Aorta (tissue), 5 donors: ENCODE measurements around the gene PTGDS. TPM values are rescaled to one million over a fixed set of nuclear protein-coding genes. Genes with fewer than 3 reads are reported as not detected.
A peak's percentile ranks its signal among the peaks of the same experiment; 100 is the strongest.

Source experiments
- ATAC-seq: fragments of 200-7000 bp; cut with Tn5 transposase; one replicate; pipeline ENCODE4 v1.9.1; 2022; ENCODE audit warnings: moderate library complexity; ENCODE audit not compliant: low FRiP score
- DNase-seq, 2 donors: peaks; one replicate each; pipeline ENCODE4 v3.0.0-alpha.2; 2020
- H3K27ac ChIP-seq, 2 donors: one replicate each; pipeline ENCODE4 v1.5.1; 2013; ENCODE audit warnings: low read length in 2 of 2, mild to moderate bottlenecking in 2 of 2, moderate library complexity in 2 of 2, control low read depth in 1 of 2, inconsistent platforms in 1 of 2, low read depth in 1 of 2
- H3K27me3 ChIP-seq, 2 donors: one replicate each; pipeline ENCODE4 v1.6.1; 2013; ENCODE audit warnings: control low read depth in 1 of 2, low read length in 1 of 2, mild to moderate bottlenecking in 1 of 2, moderate library complexity in 1 of 2; ENCODE audit not compliant: insufficient read depth in 2 of 2, control insufficient read depth in 1 of 2
- H3K36me3 ChIP-seq, 2 donors: one replicate each; pipeline ENCODE4 v1.6.1; 2013; ENCODE audit warnings: control low read depth in 1 of 2, low read length in 1 of 2, mild to moderate bottlenecking in 1 of 2; ENCODE audit not compliant: insufficient read depth in 2 of 2, control insufficient read depth in 1 of 2
- H3K4me1 ChIP-seq, 2 donors: one replicate each; pipeline ENCODE4 v1.6.1; 2013; ENCODE audit warnings: low read length in 2 of 2, control low read depth in 1 of 2, mild to moderate bottlenecking in 1 of 2, moderate library complexity in 1 of 2; ENCODE audit not compliant: insufficient read depth in 2 of 2, control insufficient read depth in 1 of 2
- H3K4me3 ChIP-seq, 2 donors: one replicate each; pipeline ENCODE4 v1.5.1; 2013; ENCODE audit warnings: low read length in 2 of 2, control low read depth in 1 of 2, mild to moderate bottlenecking in 1 of 2
- H3K9me3 ChIP-seq: one replicate; pipeline ENCODE4 v1.6.1; 2013; ENCODE audit warnings: mild to moderate bottlenecking, low read length; ENCODE audit not compliant: control insufficient read depth
- WGBS, 2 donors: extraction: QIAGEN DNeasy Blood & Tissue Kit; methylation state at CpG; one replicate each; pipeline ENCODE4 v1.1.7; 2013; 5-methylcytosine and 5-hydroxymethylcytosine counted together
- intact Hi-C, 2 donors: fragments of 100-400 bp; cut with DNase I; formaldehyde crosslinking; loops; one replicate each; pipeline versions ENCODE4 v1.14.2 to v1.15.0; 2022
- long read RNA-seq, 2 donors: library from polyadenylated mRNA; unstranded; transcript quantifications; one replicate each; pipeline ENCODE4 v2.0.0, GENCODE V29; 2020 to 2021
- polyA plus RNA-seq, 2 donors: library from polyadenylated mRNA; stranded (reverse); fragments of 200-250 nt; gene quantifications; one replicate each; pipeline ENCODE4 v1.2.3, GENCODE V29; 2013
- total RNA-seq, 2 donors: library from RNA; stranded (reverse); fragmentation: NEBNext Ultra II Directional; extraction: Animal tissue kit (Norgen Biotek cat#: 25700); gene quantifications; one replicate each; pipeline ENCODE4 v1.2.1, GENCODE V29; 2021
- donor health status: healthy with polysubstance abuse.
- donor health status: Bipolar disorder and iron deficiency.
- donor health status: DM: no; HTN: no; CAD: no.
- donor health status: DM: no; HTN: no; CAD: no.
- donor health status: DM: yes; HTN: yes; CAD: no.

The PTGDS gene
- 100 to 1,000 TPM; 128 to 145 TPM for total RNA-seq
- polyA plus RNA-seq = 10 to 100 TPM; 12.2 to 13.9 TPM
- long read RNA-seq, donor 1, transcript PTGDS-202 (7 exons, 807 nt) = major isoform, 85 of 93 reads
- long read RNA-seq, donor 1, partial matches to known transcripts = 0 of 93 reads
- long read RNA-seq, donor 1, other reads (novel, unspliced or antisense) = 7 of 93 reads
- long read RNA-seq, donor 2, transcript PTGDS-202 (7 exons, 807 nt) = major isoform, 31 of 35 reads
- long read RNA-seq, donor 2, partial matches to known transcripts = 0 of 35 reads
- long read RNA-seq, donor 2, other reads (novel, unspliced or antisense) = 4 of 35 reads

DNA sequence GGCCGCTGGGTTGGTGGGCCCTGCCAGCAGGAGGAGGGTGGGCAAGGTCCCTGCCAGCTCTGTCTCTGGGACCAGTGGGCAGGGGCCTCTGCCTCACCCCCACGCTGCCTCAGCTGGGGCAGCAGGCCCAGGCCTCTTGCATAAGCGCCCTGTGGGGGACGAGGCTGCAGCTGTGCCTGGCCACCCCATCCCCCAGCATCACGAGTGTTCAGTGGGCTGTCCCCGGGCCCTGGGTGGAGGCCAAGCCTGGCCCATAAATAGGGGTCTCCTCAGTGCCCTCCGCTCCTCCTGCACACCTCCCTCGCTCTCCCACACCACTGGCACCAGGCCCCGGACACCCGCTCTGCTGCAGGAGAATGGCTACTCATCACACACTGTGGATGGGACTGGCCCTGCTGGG lies at the start of gene PTGDS:
Gene PTGDS (plus strand): TSS at position 282 of the 400 bp plus-strand sequence. CDS start 75 bp downstream, at position 357.
- intact Hi-C loops = no loop called here
- ATAC-seq (peak; percentile 53), DNase-seq (no peak)
- H3K4me3 ChIP-seq = peak within 1 kb of the TSS in 1 of 2 donors; percentile 18
- no peaks in the 10 kb centered on the region for H3K9me3 ChIP-seq
- no peaks in the 10 kb centered on the region for H3K4me1 ChIP-seq
- H3K27ac ChIP-seq = no peak within 1 kb of the TSS
- WGBS, 2 donors = 64 to 74% methylated on average over 7 to 10 of the region's 10 CpGs
- no peaks in the 10 kb centered on the region for H3K27me3 ChIP-seq
- H3K36me3 ChIP-seq = no peaks in the 10 kb centered on the region

DNA sequence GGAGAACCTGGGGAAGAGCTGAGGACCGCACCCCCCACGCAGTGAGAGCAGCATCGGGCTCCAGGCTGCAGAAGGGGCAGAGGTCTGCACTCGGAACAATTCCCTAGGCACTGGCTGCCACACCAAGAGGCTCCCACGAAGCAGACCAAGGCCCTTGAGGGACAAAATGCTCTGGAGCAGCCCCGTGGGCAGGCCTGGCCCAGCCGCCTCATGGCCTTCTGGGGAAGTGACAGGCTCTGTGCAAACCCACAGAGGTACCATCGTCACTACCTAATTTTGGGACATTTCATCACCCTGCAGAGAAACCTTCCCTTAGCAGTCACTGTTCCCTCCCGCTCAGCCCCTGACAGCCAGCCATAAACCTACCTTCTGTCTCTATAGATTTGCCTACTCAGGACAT lies 48.7 kb upstream of the PTGDS start:
- Histone ChIP-seq H3K9me3 (no peaks in the 10 kb centered on the region), H3K4me1 (no peaks in the 10 kb centered on the region), H3K27ac (no peak overlapping the region), H3K4me3 (no peak overlapping the region), H3K36me3 (no peaks in the 10 kb centered on the region), H3K27me3 (no peaks in the 10 kb centered on the region)
- DNase-seq (no peak), ATAC-seq (peak; percentile 65)
- 60 to 66% methylated on average over 9 of the region's 9 CpGs for WGBS, 2 donors
- intact Hi-C loops = no loop called here

DNA sequence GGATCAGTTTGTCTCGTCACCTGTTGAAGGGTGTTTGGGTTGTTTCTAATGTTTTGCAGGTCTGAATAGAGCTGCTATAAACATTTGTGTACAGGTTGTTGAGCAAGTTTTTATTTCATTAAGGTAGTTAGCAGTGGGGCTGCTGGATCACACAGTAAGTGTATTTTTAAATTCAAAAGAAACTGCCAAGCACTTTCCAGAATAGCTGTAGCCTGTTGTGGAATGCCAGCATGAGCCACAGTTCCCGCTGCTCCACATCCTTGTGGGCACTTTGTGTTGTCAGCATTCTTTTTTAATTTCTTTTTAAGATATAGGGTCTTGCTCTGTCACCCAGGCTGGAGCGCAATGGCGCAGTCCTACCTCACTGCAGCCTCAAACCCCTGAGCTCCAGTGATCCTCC lies 47.3 kb upstream of the PTGDS start:
- no peaks in the 10 kb centered on the region for H3K36me3 ChIP-seq
- H3K27me3 ChIP-seq = no peaks in the 10 kb centered on the region
- 71 to 91% methylated on average over 4 of the region's 4 CpGs for WGBS, 2 donors
- H3K27ac ChIP-seq = no peak overlapping the region
- H3K9me3 ChIP-seq = no peaks in the 10 kb centered on the region
- intact Hi-C loops = no loop called here
- no peak overlapping the region for H3K4me3 ChIP-seq
- no peaks in the 10 kb centered on the region for H3K4me1 ChIP-seq
- DNase-seq (no peak), ATAC-seq (no peak)

DNA sequence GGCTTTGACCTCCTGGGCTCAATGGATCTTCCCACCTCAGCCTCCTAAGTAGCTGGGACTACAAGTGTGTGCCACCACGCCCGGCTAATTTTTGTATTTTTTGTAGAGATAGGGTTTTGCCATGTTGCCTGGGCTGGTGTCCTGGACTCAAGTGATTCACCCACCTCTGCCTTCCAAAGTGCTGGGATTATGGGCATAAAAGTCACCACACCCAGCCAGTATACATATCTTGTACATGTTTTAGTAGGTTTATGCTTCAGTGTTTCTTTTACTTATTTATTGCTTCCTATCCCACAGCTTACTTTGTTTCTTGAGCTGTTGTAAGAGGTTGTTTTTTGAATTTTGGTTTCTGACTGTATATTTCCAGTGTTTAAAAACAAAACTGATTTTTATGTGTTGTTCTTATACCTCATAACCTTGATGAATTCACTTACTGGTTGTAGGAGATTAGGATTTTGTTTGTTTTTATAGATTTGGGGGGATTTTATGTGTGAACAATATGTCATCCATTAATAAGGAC lies 45.6 kb upstream of the PTGDS start:
- no peak for DNase-seq
- H3K27me3 ChIP-seq = no peaks in the 10 kb centered on the region
- no peaks in the 10 kb centered on the region for H3K4me1 ChIP-seq
- H3K27ac ChIP-seq = no peak overlapping the region
- ATAC-seq = no peak
- intact Hi-C loops = no loop called here
- WGBS, 2 donors = 97% methylated on average over 2 of the region's 2 CpGs
- H3K9me3 ChIP-seq = no peaks in the 10 kb centered on the region
- H3K4me3 ChIP-seq = no peak overlapping the region
- no peaks in the 10 kb centered on the region for H3K36me3 ChIP-seq

DNA sequence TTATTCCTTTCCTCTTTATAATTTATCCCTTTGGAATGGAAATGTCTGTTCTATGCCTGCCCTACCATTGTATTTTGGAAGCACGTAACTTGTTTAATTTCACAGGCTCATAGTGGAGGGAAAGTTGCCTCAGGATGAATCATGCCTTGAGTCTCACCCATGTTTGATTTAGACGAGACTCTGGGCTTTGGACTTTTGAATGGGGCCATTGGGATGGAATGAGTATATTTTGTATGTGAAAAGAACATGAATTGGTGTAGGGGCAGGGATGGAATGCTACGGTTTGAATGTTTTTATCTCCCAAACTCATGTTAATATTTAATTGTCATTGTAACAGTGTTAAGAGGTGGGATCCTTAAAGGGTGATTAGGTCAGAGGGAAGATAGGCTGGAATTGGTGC lies 43.0 kb upstream of the PTGDS start:
- no peak for ATAC-seq
- Histone ChIP-seq H3K4me3 (no peak overlapping the region), H3K27ac (no peak overlapping the region), H3K9me3 (no peaks in the 10 kb centered on the region), H3K27me3 (no peaks in the 10 kb centered on the region), H3K36me3 (peaks cover 0 to under 1% of the 10 kb centered on the region in 2 donors), H3K4me1 (no peaks in the 10 kb centered on the region)
- no peak for DNase-seq
- intact Hi-C loops = no loop called here
- WGBS, 2 donors = 89 to 92% methylated on average over 3 of the region's 3 CpGs

DNA sequence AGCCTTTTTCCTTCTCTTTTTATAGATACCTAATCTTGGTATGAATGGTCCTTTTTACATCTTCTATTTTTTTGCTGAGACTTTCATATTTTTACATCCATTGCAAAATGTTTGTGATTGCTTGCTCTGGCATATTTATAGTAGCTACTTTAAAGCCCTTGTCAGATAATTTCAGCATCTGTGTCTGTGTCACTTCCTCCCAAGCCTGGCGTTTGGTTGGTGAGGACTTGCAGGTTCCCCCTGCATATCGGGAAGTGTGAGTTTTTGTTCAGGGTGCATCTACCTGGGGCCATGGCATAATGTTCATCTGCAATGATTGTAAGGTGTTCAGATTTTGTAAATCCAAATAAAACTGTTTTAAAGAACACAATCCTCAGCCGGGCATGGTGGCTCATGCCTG lies 41.7 kb upstream of the PTGDS start:
- no peaks in the 10 kb centered on the region for H3K9me3 ChIP-seq
- WGBS, 2 donors = 84 to 88% methylated on average over 3 of the region's 3 CpGs
- DNase-seq (no peak), ATAC-seq (no peak)
- no peak overlapping the region for H3K27ac ChIP-seq
- intact Hi-C loops = no loop called here
- H3K36me3 ChIP-seq = peaks cover 0 to 4% of the 10 kb centered on the region in 2 donors
- no peak overlapping the region for H3K4me3 ChIP-seq
- H3K4me1 ChIP-seq = no peaks in the 10 kb centered on the region
- no peaks in the 10 kb centered on the region for H3K27me3 ChIP-seq

DNA sequence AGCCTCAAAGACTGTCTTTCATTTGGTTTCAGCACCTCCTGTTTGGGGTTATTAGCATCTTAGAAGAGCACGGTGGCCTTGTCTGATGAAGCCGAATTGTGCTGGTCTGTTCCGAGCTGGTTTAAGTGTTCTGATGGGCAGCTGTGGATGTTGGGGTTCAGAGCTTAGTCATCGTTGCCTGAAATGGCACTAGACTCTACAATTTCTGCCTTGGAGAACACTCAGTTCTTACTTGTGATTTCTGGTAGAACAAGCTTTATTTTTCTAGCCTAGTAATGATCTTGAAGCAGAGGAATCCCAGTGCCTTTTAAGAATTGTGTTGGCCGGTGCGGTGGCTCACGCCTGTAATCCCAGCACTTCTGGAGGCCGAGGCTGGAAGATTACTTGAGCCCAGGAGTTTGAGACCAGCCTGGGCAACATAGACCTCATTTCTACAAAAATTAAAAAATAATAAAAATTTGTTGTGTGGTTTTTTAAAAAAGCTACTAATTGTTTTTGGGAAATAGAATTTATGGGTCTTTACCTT lies 40.6 kb upstream of the PTGDS start:
- DNase-seq (no peak), ATAC-seq (no peak)
- intact Hi-C loops = no loop called here
- 91 to 92% methylated on average over 8 of the region's 8 CpGs for WGBS, 2 donors
- H3K4me3 ChIP-seq = no peak overlapping the region
- H3K4me1 ChIP-seq = no peaks in the 10 kb centered on the region
- H3K27ac ChIP-seq = no peak overlapping the region
- no peaks in the 10 kb centered on the region for H3K27me3 ChIP-seq
- no peaks in the 10 kb centered on the region for H3K9me3 ChIP-seq
- H3K36me3 ChIP-seq = peaks cover 0 to 9% of the 10 kb centered on the region in 2 donors

DNA sequence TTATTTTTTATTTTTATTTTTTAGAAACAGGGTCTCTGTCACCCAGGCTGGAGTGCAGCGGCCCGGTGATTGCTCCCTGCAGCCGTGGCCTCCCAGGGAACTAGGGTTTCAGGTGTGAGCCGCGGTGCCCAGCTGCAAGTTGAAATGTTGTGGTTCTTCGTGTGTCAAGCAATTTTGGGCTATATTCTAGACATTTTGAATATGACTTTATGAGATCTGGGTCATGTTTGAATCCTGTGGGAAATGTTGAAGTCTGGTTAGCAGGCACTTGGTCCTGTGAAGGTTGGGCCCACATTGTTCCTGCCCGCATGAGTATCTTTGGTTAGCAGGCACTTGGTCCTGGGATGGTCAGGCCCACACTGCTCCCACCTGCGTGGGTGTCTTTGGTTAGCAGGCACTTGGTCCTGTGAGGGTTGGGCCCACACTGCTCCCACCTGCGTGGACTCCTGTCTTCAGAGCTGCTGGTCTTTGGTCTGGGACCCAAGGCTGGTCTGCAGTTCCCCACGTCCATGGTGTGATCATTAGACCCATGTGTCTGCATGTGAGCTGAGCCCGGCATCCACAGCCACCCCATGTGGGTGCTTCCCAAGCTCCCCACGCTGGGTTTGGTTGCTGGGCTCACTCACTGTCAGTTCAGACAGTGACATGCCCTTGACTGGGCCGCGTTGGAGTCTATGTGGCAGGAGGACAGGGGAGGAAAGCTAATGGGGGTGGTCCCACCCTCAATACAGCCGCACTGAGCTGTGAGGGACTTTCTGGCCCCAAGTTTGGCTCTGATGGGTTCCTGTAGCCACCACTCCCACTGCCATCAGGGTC lies 39.9 kb upstream of the PTGDS start:
- Histone ChIP-seq H3K36me3 (peaks cover 0 to 11% of the 10 kb centered on the region in 2 donors), H3K27ac (no peak overlapping the region), H3K9me3 (no peaks in the 10 kb centered on the region), H3K4me3 (no peak overlapping the region), H3K4me1 (no peaks in the 10 kb centered on the region), H3K27me3 (no peaks in the 10 kb centered on the region)
- intact Hi-C loops = no loop called here
- WGBS, 2 donors = 94 to 95% methylated on average over 15 of the region's 15 CpGs
- DNase-seq = no peak
- ATAC-seq = no peak
